Measurements from ENCODE around the gene PDE4A.

PDE4A gene

GRCh38 chr19:10380313-10381102 is 39.8 kb upstream of the PDE4A start, which contains the start of gene TYK2:
Gene TYK2 (minus strand): TSS chr19:10380572. CDS start chr19:10378406, 2,166 bp downstream.
- TF ChIP-seq TAF1 (IDR thresholded peaks at IDR 0.05; ENCODE audit: low read depth) (peak; percentile 81), ZBTB7A (IDR thresholded peaks at IDR 0.05; ENCODE audit: low read depth) (peak; percentile 73), TEAD4 (IDR thresholded peaks at IDR 0.05) (no peak), CEBPB (IDR thresholded peaks at IDR 0.05) (no peak), NFIC (IDR thresholded peaks at IDR 0.05) (no peak), MAX (IDR thresholded peaks at IDR 0.05) (peak; percentile 96), YY1 (IDR thresholded peaks at IDR 0.05; ENCODE audit: low read depth) (no peak), FOXM1 (IDR thresholded peaks at IDR 0.05; ENCODE audit: borderline replicate concordance, low read depth) (no peak), USF1 (IDR thresholded peaks at IDR 0.05) (no peak), REST (IDR thresholded peaks at IDR 0.05; ENCODE audit: low read depth) (no peak), RAD21 (IDR thresholded peaks at IDR 0.05; ENCODE audit: low read depth) (no peak), CREB1 (IDR thresholded peaks at IDR 0.05; ENCODE audit: low read depth) (peak; percentile 81), EGR1 (IDR thresholded peaks at IDR 0.05) (no peak)

- TF ChIP-seq TAF1 (IDR thresholded peaks at IDR 0.05; ENCODE audit: low read depth) (no peak), NFIC (IDR thresholded peaks at IDR 0.05) (no peak), ZBTB7A (IDR thresholded peaks at IDR 0.05; ENCODE audit: low read depth) (no peak), TCF12 (IDR thresholded peaks at IDR 0.05; ENCODE audit: low read depth) (no peak), TEAD4 (IDR thresholded peaks at IDR 0.05) (no peak), MAX (IDR thresholded peaks at IDR 0.05) (no peak), RAD21 (IDR thresholded peaks at IDR 0.05; ENCODE audit: low read depth) (no peak), FOXM1 (IDR thresholded peaks at IDR 0.05; ENCODE audit: borderline replicate concordance, low read depth) (no peak), YY1 (IDR thresholded peaks at IDR 0.05; ENCODE audit: low read depth) (no peak), CEBPB (IDR thresholded peaks at IDR 0.05) (no peak)
Observed at GRCh38 chr19:10384580-10384979, 35.8 kb upstream of the PDE4A start.

- TF ChIP-seq RAD21 (IDR thresholded peaks at IDR 0.05; ENCODE audit: low read depth) (peak; percentile 85), TEAD4 (IDR thresholded peaks at IDR 0.05) (peak; percentile 88), EP300 (IDR thresholded peaks at IDR 0.05; ENCODE audit: borderline replicate concordance) (no peak)
Observed at GRCh38 chr19:10388957-10389356, 31.4 kb upstream of the PDE4A start.

GRCh38 chr19:10389863-10390262 is 30.5 kb upstream of the PDE4A start:
- TF ChIP-seq MAX (IDR thresholded peaks at IDR 0.05) (no peak), CEBPB (IDR thresholded peaks at IDR 0.05) (no peak), USF1 (IDR thresholded peaks at IDR 0.05) (no peak), NFIC (IDR thresholded peaks at IDR 0.05) (no peak), CREB1 (IDR thresholded peaks at IDR 0.05; ENCODE audit: low read depth) (no peak), EP300 (IDR thresholded peaks at IDR 0.05; ENCODE audit: borderline replicate concordance) (no peak), TAF1 (IDR thresholded peaks at IDR 0.05; ENCODE audit: low read depth) (no peak), REST (IDR thresholded peaks at IDR 0.05; ENCODE audit: low read depth) (no peak), TEAD4 (IDR thresholded peaks at IDR 0.05) (no peak), YY1 (IDR thresholded peaks at IDR 0.05; ENCODE audit: low read depth) (no peak), ZBTB7A (IDR thresholded peaks at IDR 0.05; ENCODE audit: low read depth) (no peak), TCF12 (IDR thresholded peaks at IDR 0.05; ENCODE audit: low read depth) (no peak), RAD21 (IDR thresholded peaks at IDR 0.05; ENCODE audit: low read depth) (no peak), EGR1 (IDR thresholded peaks at IDR 0.05) (no peak), FOXM1 (IDR thresholded peaks at IDR 0.05; ENCODE audit: borderline replicate concordance, low read depth) (no peak)

- TF ChIP-seq CEBPB (IDR thresholded peaks at IDR 0.05) (no peak), EGR1 (IDR thresholded peaks at IDR 0.05) (no peak), TCF12 (IDR thresholded peaks at IDR 0.05; ENCODE audit: low read depth) (no peak), NFIC (IDR thresholded peaks at IDR 0.05) (no peak), CREB1 (IDR thresholded peaks at IDR 0.05; ENCODE audit: low read depth) (no peak), TAF1 (IDR thresholded peaks at IDR 0.05; ENCODE audit: low read depth) (no peak), REST (IDR thresholded peaks at IDR 0.05; ENCODE audit: low read depth) (no peak), TEAD4 (IDR thresholded peaks at IDR 0.05) (peak; percentile 35; the same call in 1 of the 2 replicates), FOXM1 (IDR thresholded peaks at IDR 0.05; ENCODE audit: borderline replicate concordance, low read depth) (no peak), MAX (IDR thresholded peaks at IDR 0.05) (peak; percentile 37; the same call in 1 of the 2 replicates), EP300 (IDR thresholded peaks at IDR 0.05; ENCODE audit: borderline replicate concordance) (no peak), RAD21 (IDR thresholded peaks at IDR 0.05; ENCODE audit: low read depth) (peak; percentile 66), YY1 (IDR thresholded peaks at IDR 0.05; ENCODE audit: low read depth) (no peak), ZBTB7A (IDR thresholded peaks at IDR 0.05; ENCODE audit: low read depth) (no peak)
Observed at GRCh38 chr19:10390652-10391286, 29.6 kb upstream of the PDE4A start.
